C1 segment of cervical spinal cord (tissue), 14 donors: Measurements from ENCODE around the gene GNPAT.
"Not testable (repeated sequence)": the region's sequence is repeated elsewhere in the genome, so short reads cannot be mapped to it uniquely, and the experiment has no call there.

Experiments used
- DNase-seq, 14 donors: peaks; one replicate each; lab custom pipeline; 2025; lab: John Stamatoyannopoulos, UW

The GNPAT gene

GRCh38 chr1:231240883-231241735, at the start of gene GNPAT:
Gene GNPAT (plus strand): TSS chr1:231241212. CDS start chr1:231241379, 167 bp downstream.
- DNase-seq: peak; percentile 45 to 92 (median 82)

GRCh38 chr1:231192620-231193163, 48.3 kb upstream of the GNPAT start:
- peak in 13 of 14 donors; percentile 5 to 96 (median 54) for DNase-seq

GRCh38 chr1:231193710-231194340, 47.2 kb upstream of the GNPAT start:
- no peak for DNase-seq

GRCh38 chr1:231194476-231194842, 46.6 kb upstream of the GNPAT start:
- no peak for DNase-seq

- no peak for DNase-seq
These were observed 46.0 kb upstream of the GNPAT start for GRCh38 chr1:231194843-231195516.

GRCh38 chr1:231196307-231196706, 44.7 kb upstream of the GNPAT start:
- no peak for DNase-seq

- no peak for DNase-seq
These were observed 44.3 kb upstream of the GNPAT start for GRCh38 chr1:231196728-231197127.

- DNase-seq: no peak
These were observed 41.1 kb upstream of the GNPAT start for GRCh38 chr1:231199868-231200267.

GRCh38 chr1:231200388-231201031, 40.5 kb upstream of the GNPAT start:
- DNase-seq: no peak

GRCh38 chr1:231201375-231201978, 39.5 kb upstream of the GNPAT start:
- DNase-seq: no peak

GRCh38 chr1:231201979-231202633, 38.9 kb upstream of the GNPAT start:
- DNase-seq: no peak

GRCh38 chr1:231203259-231204057, 37.6 kb upstream of the GNPAT start:
- DNase-seq: no peak

- peak in 1 of 14 donors; percentile 7 for DNase-seq
These were observed 34.2 kb upstream of the GNPAT start for GRCh38 chr1:231206856-231207255.

- no peak for DNase-seq
These were observed 33.6 kb upstream of the GNPAT start for GRCh38 chr1:231207437-231207836.

GRCh38 chr1:231208980-231209379, 32.0 kb upstream of the GNPAT start:
- DNase-seq: no peak

GRCh38 chr1:231209531-231209930, 31.5 kb upstream of the GNPAT start:
- DNase-seq: no peak

- no peak for DNase-seq
These were observed 30.9 kb upstream of the GNPAT start for GRCh38 chr1:231210126-231210525.

- DNase-seq: peak in 13 of 14 donors; percentile 16 to 85 (median 44)
These were observed 29.8 kb upstream of the GNPAT start for GRCh38 chr1:231211005-231211857.

GRCh38 chr1:231212301-231212700, 28.7 kb upstream of the GNPAT start:
- not testable (repeated sequence) for DNase-seq
